ENCODE results near the gene CISD1.

The CISD1 gene

DNA sequence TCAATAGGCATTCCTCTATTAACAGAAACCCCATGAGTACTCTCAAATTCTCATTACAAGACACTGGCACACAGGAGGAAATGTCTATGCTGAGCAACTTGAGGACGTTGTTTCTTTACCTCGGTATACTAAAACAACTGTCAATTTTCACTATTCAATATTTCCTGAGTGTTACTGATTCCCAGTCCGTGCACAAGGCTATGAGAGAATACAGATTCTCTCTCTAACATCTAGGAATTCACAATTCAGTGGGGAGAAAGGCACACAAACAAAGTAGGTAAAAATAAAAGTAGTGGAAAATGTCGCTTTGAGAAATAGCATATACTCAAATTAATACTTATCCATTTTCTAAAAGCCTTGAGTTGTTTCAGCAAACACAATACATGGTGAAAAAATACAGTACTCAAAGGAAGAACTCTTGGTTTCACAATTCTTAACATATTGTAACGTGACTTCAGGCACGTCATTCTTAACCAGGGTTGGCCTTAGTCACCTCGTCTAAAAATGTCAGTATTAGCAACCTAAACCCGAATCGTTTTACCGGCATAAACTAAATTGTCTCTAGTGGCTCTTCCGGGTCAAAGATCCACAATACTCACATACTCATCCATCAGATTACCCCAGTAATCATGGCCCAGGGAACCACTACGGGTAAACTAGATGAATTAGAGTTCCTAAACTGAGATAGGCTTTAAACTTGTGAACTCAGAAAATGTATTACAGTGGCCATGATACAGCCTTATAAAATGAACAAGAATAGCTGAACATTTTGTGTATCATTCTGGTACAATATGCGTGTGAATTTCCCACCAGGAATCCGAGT lies 2.7 kb upstream of the CISD1 start:
- no peak for DNase-seq

DNA sequence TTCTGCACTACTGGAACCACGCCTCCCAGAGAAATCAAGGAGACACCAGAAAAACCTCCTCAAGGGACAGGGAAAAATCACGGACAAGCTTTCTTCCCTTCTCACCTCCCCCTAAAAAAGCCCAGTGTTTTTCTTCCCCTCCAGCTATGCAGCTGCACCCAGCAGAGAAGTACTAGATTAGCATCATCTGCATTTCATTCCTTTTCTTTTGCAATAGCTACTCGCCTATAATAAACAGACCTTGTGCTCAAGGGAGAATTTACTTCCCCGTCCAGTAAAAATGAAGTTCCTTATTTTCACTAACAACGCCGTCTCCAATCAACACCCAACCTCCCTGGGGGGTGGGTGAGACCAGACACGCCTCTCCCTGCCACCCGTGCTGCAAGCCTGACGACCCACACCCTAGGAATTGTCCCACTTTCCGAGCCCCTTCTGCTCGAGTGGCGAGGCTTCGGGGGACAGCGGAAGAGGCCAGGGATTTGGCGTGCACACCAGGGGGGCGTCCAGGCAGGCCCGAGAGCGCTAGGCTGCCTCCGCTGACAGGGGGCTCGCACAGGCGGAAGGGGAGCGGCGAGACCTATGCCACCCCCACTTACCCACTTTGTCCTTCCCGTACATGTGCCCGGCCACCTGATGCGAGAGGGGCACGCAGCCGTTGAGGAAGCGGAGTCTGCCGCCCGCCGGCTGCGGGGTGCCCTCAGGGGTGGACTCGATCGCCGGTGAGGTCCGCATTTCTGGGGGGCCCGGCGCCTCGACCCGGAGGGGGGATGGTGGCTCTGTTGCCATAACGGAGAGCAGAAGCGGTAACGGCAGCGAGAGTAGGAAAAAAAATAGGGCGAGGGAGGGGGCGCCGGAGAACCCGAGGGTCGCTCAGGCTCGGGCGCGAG lies 1.9 kb upstream of the CISD1 start:
- DNase-seq = peak; percentile 73

DNA sequence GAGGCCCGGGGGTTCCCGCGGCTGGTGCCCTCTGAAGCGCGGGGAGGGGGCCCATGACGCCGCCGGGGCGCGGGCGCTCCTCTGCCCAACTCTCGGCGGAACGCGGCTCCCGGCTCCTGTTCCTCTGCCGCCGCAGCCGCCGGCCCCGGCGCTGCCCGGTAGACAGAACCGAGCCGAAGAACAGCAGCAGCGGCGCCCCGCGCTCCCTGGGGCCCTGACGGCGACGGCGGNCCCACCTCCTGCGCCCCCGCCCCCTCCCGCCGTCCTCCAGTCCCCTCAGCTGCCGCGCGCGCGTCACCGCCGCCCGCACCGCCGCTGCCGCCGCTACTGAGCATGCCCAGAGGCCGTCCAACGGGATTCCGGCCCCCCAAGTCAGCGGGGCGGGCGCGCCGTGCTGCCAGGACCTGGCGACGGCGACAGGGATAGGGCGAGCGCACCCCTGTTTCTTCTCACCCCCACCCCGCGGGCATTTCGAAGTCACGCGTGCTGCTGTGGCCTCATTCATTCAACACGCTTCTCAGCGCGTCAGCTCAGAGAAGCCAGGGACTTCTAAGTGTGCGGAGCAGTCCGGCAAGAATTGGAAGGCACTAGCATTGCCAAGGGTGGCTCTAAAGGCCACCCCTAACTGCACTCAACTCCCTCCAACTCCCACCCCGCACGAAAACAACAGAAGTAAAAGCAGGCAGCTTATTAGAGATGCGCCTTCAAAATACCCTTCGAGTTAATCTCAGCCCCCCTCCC lies 1.1 kb upstream of the CISD1 start, which contains the start of gene IPMK:
IPMK (minus strand) TSS at position 182 of the 741 bp plus-strand sequence. CDS start 283 bp downstream, outside the sequence.
- DNase-seq = peak; percentile 96

DNA sequence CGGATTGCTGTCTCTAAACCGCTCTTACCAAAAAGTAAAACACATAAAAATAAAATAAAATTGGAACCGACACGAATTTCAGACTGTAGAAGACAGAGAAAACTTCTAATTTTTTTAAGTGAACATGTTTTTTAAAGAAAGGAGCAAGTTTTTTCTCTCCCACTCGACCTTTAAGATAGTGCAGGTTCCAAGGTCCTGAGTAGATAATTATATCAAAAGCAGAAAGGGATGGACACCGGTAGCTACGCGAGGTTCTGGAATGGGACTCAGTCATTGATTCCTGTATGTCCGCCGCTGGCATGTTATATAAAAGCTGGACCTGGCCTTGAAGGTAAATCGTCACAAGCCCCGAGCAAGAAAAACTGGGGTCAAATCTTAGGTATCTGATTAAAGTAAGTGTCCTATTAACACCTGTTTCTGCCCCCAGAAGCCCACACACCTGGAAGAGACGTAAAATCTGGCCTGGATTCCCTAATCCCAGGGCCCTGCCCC lies 462 bp upstream of the CISD1 start:
- DNase-seq = no peak

DNA sequence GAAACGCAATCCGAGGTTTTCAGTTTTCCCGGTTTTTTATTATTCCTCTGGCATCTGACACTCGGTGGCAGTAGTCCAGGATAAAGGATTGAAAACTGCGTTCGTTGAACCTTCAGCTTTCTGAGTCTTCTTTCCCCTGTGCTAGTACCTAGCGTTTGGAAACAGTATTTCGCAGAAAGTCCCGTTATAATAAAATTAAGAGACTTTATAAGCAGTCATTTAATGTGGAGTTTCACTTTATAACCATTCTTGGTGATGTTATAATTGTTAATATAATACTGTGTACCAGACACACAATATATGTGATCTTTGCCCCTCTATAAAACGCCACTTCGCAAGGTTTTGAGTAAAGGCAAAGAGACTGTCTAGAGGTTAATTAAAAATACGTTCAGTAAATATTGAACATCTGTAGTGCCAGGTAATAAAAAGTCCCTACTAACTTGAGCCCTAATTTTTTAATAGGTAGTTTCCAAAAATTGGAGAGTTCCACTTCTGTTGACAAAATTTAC lies 874 bp downstream of the CISD1 start:
- no peak for DNase-seq

DNA sequence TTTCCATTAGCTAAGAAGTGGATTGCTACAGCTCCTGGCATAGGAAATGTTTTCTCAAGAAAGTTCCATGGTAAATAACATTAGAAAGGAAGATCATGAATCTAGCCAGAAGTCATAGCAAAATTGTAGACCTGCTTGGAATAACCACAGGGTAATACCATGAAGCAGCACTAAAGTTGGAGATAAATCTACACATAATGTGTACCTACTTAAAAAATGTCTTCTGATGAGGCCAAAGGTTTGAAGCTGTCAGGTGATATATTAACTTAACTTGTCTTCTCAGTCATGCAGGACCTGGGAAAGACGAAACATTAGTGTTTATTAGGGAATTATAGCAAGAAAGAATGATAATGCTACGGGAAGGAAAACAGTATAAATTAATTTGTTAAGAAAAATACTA lies 6.3 kb downstream of the CISD1 start:
- DNase-seq = no peak

DNA sequence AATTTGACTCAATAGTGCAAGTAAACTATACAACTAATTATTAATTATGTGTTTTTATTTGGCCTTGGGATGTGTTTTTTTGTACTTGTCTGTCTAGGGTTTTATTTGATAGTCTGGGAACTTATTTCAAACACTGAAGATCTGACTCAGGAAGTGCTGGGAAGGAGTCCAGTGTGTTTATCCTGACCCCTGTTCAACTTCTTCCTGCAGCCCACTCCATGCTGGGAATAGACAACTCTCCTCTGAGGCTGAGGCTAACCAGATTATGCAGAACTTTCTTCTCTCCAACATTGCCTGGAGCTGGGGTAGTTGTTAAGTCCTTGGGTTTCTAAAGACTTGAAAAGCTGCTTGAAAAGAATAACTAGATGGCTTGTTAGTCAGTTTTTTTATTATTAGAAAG lies 6.9 kb downstream of the CISD1 start:
- no peak for DNase-seq

DNA sequence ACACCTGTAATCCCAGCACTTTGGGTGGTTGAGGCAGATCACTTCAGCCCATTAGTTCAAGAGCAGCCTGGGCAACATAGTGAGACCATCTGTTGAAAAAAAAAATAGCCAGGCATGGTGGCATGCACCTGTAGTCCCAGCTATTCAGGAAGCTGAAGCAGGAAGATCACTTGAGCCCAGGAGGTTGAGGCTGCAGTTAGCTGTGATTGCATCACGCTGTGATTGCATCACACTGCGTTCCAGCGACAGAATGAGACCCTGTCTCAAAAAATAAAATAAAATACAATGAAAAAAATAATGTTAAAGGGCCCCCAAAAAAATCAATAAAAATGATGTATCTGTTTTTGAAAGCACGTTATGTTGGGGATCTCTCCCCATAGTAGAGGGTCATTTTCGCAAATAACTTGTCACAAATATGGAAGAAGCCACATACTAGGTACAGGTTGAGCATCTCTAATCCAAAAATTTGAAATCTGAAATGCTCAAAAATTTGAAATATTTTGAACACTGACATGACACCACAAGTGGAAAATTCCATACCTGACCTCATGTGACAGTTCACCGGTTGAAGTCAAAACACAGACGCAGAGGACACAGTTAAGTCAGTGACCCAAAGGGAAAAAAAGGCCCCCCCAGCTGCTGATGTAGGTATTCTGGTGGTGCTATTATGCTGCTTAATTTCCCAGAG lies 9.5 kb downstream of the CISD1 start:
- DNase-seq = no peak

DNA sequence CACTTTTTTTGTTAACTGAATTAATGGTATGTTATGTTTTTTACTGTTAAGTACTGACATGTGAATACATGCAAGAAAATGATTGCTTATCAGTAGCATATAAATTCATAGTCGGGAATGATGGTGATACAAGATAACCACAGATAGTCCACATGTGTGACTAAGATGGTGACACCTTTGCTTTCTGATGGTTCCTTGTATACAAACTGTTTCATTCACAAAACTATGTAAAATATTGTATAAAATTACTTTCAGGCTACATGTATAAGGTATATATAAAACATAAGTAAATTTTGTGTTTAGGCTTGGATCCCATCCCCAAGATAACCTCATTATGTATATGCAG lies 10.0 kb downstream of the CISD1 start:
- DNase-seq = no peak

DNA sequence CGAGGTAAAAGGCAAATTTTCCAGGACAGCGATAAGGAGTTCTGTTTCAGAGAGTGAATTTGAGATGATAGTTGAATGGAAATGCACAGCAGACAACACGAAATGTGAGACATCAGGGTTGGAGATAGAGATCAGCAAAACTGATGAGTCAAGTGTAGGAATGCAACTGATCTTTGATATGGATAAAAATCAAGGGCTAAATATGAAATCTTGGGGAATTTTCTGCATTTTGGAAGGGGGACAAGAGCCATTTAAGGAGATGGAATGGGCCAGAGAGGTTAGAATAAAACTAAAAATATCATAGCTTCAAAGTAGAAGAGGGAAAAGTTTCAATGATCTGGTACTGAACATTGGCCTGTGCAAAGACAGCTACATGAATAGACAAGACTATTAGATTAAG lies 11.5 kb downstream of the CISD1 start:
- DNase-seq = no peak

DNA sequence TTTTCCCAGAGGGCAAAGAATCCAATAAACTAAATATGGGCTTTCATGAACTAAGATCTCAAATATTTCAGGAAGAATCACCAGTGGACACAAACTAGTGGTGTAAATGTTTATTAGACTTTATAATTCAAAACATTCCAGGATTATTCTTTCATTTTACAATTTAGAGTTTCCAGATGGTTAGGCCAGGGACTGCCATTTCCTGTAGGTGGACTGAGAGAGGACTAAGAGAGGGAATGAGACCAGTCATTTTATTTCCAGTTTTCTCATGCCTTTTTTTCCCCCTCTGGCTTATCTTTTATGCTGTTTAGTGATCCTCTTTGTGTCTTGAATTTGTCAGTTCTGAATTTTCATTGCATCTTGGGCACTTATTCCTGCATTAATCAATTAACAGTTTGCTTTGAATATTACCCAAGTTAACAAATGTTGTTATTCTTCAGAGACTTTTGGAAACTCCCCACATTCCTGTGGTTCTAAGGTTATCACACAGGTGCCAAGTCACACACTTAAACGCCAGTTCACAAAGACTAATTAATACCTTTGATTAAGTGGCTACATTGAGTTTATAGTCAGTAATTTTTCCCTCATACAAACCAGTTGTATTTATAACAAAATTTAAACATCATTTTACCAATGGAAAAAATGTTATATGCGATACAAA lies 12.3 kb downstream of the CISD1 start:
- DNase-seq = no peak

DNA sequence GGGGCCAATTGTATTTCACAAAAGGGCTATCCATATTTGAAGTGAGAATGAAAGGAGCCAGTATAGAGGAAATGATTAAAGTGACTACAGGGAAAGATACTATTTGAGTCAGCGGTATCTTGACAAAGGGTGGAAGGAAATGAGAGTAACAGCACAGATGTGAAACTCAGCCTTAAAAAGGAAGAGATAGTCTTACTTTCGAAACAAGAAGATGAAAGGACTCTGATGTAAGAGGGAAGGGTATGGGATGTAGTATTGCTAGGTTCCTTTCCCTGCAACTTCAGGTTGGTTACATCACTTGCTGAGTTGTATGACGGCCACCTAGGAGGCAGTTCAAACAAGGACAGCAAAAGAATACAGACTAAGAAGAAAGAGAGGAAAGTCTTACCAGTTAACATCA lies 13.7 kb downstream of the CISD1 start:
- DNase-seq = no peak

DNA sequence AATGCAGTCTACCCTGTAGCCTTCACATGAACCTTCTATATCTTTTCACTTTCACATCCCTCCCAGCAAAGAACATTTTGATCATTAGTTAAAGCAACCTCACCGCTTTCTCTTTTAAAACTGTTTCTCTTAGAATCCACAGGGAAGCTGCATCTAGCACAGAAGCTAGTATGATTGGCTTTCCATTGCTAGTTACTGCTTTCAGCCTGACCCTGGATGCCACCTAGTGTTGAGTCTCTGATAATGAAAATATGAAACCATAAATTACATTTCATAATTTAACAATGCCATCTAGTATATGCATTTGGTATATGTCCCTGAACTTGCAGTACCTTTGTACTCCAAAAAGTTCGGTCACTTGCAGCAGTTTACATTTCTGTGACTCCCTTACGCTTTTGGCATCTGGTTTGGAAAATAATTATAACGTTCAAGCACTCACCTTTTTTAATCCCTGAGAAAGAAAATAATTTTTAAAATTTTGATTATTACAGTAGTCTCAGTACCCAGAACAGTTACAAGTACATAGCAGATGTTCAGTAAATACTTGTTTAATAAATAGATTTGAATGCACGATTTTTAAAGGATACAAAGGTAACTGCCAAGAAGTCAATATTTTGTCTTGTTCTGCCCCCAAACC lies 22.7 kb downstream of the CISD1 start:
- DNase-seq = no peak

DNA sequence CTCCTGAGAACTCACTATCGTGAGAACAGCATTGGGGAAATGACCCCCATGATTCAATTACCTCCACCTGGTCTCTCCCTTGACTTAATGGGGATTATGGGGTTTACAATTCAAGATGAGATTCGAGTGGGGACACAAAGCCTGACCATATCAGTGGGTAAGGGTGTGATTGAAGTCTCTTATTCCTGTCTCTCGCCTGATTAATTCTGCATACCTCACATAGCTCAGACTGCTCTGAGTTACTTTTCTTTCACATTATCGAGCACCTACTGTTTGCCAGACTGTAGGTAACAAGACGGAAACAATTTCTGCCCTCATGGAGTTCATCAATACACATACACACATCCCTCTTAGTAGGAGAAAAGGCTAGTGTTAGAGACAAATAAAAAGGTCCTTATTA lies 25.0 kb downstream of the CISD1 start:
- no peak for DNase-seq

DNA sequence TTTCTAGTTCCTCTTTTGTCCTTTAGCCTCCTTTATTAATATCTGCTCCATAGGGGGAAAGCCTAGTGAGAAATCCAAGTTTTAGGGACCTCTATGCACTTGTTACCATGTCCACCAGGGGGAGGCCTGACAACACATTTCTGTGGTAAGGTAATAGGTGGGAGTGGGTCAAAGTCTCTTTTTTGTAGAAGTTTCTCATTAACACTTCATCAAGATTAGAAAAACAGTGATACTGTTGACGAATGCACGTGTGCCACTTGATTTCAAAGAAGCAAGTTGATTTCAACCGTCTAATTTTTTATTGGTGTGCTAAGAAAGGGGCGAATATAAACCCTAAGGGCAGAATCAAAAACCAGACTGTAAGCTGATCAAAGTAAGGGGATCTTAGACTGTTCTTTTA lies 30.6 kb downstream of the CISD1 start:
- peak; percentile 73 for DNase-seq

DNA sequence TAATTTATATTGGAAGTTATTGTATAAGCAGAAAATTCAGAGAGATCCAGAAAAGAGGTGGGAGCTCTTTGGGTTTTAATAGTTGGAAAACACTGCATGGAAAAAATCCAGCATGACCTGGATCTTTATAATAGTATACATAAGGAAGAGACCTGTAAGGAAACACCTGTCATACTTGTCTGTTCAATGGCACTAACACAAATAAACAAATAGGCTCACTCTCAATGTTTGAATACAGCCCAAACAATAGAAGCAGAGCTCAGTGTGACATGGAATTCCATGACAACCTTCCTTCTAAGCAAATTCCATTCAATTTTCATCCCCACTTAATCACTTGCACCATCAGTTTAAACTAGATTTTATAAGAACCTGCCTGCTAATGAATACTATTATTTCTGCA lies 31.7 kb downstream of the CISD1 start:
- DNase-seq = no peak

DNA sequence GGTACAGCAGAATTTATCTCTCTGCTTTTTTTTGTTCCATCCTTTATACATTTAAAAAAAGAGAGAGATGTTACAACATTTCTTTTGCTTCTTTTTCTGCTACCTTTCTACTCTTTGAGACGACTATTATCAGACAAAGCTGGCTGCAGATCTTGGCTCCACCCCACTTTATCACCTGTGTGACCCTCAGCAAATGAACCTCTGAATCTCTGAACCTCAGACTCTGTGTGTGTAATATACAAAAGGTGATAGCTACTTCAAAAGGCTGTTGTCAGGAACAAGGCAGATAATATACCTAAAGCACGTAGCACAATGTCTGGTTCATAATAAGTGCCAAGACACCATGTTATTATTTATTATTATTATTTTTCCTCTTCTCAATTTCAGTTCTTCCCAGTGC lies 33.3 kb downstream of the CISD1 start:
- no peak for DNase-seq

DNA sequence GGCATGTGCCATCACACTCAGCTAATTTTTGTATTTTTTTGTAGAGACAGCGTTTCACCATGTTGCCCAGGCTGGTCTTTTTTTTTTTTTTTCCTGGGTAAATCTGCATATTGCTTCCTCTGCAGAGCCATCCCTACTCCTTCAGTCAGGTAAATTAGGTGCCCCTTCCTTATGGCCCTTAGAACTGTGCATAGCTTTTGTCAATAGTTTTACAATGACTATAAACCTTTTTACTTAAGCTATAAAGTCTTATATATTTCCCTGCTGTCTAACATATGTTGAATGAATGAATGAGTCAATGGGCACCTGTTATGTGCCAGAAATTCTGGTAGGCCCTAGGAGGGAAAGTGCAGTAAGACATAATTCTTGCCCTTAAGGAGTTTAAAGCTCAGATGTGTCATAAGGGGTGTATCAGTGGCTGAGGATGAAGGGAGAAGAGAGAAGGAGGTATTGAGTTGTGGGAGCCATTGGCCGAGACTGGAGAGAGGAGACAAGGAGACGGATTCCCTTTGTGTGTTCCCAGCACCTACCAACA lies 35.2 kb downstream of the CISD1 start:
- DNase-seq = no peak

DNA sequence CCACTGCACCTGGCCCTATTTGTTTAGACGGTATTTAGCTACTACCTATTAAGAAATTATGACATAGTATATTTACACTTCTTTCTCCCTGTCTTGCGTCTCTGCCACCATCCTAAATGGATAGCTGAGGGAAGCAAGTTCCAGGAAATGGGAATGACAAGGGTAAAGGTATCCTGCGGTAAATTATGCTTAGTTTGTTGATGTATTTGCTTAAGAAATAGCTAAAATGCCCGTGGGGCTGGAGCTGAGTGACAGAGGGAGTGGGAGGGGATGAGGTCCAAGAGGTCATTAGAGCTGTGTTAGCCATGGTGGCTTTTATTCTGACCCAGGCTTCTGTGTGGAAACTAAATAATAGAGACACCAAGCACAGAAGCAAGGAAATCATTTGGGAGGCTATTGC lies 36.9 kb downstream of the CISD1 start:
- no peak for DNase-seq

DNA sequence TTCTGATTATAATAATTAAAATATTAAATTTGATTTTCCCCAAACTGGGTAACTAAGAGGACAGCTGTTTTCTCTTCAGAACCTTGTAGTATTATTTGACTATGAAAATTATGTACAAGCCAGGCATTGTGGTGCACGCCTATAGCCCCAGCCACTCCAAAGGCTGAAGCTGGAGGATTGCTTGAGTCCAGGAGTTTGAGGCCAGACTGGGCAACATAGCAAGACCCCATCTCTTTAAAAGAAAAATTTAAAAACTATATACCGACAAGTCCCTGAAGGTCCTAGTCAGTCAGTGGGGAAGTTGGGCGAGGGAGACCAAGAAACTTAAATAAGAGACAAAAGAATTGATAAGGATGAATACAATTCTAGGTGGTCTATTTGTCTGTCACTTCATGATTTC lies 38.7 kb downstream of the CISD1 start:
- no peak for DNase-seq

DNA sequence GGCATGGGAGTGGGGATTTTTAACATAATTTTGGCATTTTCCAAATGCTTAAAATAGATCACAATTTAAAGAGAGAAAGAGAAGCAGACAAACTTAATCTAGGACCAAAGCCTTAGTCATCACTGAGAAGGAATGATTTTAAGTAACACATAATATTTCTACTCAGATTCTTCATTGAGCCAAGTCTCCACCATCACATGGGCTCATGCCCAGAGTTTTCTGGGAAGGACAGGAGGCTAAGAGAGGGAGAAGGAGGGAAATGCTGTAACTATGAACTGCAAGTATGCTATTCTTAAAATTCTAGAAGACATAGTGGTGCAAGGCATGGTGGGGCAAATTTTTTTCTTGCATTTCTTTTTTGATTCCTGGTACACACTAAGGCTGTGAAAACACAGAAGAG lies 42.1 kb downstream of the CISD1 start:
- no peak for DNase-seq
